Measurements from ENCODE around the gene PELI3. TPM values are rescaled to one million over a fixed set of nuclear protein-coding genes. Genes with fewer than 3 reads are reported as not detected.

PELI3 gene
- total and polyA plus RNA-seq, 8 donors = 3.9 to 12.9 (median 6.1) TPM

GRCh38 chr11:66493130-66493529 is 26.4 kb downstream of the PELI3 start:
- Histone ChIP-seq H3K4me3 (no peak overlapping the region), H3K27me3 (no peaks in the 10 kb centered on the region), H3K36me3 (peaks cover 0 to 100% of the 10 kb centered on the region in 2 donors), H3K9me3 (no peaks in the 10 kb centered on the region), H3K4me1 (no peaks in the 10 kb centered on the region), H3K27ac (no peak overlapping the region)
- intact Hi-C loops (cut with DNase I) = no loop called here
- TF ChIP-seq, protein P1, sequence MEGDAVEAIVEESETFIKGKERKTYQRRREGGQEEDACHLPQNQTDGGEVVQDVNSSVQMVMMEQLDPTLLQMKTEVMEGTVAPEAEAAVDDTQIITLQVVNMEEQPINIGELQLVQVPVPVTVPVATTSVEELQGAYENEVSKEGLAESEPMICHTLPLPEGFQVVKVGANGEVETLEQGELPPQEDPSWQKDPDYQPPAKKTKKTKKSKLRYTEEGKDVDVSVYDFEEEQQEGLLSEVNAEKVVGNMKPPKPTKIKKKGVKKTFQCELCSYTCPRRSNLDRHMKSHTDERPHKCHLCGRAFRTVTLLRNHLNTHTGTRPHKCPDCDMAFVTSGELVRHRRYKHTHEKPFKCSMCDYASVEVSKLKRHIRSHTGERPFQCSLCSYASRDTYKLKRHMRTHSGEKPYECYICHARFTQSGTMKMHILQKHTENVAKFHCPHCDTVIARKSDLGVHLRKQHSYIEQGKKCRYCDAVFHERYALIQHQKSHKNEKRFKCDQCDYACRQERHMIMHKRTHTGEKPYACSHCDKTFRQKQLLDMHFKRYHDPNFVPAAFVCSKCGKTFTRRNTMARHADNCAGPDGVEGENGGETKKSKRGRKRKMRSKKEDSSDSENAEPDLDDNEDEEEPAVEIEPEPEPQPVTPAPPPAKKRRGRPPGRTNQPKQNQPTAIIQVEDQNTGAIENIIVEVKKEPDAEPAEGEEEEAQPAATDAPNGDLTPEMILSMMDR (IDR thresholded peaks at IDR 0.05) = no peak
- DNase-seq = no peak
- no peak for ATAC-seq

DNA sequence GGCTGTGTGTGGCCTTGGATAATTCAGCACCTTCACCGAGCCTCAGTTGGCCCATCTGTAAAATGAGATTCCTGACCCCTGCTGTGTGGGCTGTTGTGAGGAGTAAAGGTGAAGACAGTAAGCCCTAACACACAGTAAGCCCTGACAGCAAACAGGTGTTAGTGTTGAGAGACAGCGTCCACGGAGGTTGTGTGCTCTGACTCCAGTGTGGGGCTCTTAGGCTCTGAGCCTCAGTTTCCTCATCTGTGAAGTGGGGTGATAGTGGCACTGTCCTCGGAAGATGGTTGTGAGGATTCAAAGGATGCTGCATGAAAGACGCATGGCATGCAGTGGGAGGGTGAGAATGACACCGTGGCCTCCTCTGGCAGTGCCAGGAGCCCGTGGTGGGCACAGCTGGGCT is 27.8 kb downstream of the PELI3 start:
- intact Hi-C loops (cut with DNase I) = no loop called here
- Histone ChIP-seq H3K36me3 (peaks cover 0 to 100% of the 10 kb centered on the region in 2 donors), H3K27me3 (no peaks in the 10 kb centered on the region), H3K27ac (no peak overlapping the region), H3K4me3 (no peak overlapping the region), H3K9me3 (no peaks in the 10 kb centered on the region), H3K4me1 (no peaks in the 10 kb centered on the region)
- ATAC-seq = no peak
- TF ChIP-seq, protein P1 (IDR thresholded peaks at IDR 0.05) = no peak
- no peak for DNase-seq

DNA sequence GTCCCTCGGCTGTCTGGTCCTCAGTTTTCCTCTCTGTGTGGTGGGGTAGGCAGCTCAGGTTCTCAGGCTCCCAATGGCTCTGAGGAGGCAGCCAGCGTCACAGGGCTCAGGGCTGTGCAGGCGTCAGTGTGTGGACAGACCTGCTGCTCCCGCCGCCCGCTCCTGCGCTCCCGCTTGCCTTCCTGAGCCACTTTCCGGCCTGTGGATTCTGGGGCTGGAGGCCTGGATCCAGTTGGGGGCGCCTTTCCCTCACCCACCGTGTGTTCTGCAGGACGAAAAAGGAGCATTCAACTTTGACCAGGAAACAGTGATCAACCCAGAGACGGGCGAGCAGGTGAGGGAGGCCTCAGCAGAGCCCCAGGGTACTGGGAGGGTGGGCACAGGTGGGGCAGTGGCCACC is 28.2 kb downstream of the PELI3 start:
- Histone ChIP-seq H3K27me3 (no peaks in the 10 kb centered on the region), H3K9me3 (no peaks in the 10 kb centered on the region), H3K4me3 (no peak overlapping the region), H3K36me3 (peaks cover 0 to 100% of the 10 kb centered on the region in 2 donors), H3K4me1 (no peaks in the 10 kb centered on the region), H3K27ac (no peak overlapping the region)
- intact Hi-C loops (cut with DNase I) = no loop called here
- no peak for DNase-seq
- ATAC-seq = no peak
- TF ChIP-seq, protein P1 (IDR thresholded peaks at IDR 0.05) = no peak

DNA sequence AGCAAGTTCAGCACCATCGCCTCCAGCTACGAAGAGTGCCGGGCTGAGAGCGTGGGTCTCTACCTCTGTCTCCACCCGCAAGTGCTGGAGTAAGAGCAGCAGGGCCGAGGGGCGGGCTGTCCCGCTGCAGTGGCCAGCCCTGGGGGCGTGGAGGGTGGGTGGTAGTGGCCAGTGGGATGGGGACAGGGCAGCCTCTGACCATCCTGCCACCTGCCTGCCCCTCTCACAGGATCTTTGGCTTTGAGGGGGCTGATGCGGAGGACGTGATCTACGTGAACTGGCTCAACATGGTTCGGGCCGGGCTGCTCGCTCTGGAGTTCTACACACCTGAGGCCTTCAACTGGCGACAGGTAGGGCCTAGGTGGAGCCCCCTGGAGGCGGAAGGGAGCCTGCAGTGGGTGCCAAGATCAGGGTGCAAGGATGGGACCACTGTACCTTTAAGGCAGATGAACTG is 28.7 kb downstream of the PELI3 start:
- intact Hi-C loops (cut with DNase I) = no loop called here
- peaks cover 0 to 100% of the 10 kb centered on the region in 2 donors for H3K36me3 ChIP-seq
- no peak overlapping the region for H3K4me3 ChIP-seq
- H3K4me1 ChIP-seq = no peaks in the 10 kb centered on the region
- H3K27ac ChIP-seq = no peak overlapping the region
- H3K27me3 ChIP-seq = no peaks in the 10 kb centered on the region
- H3K9me3 ChIP-seq = no peaks in the 10 kb centered on the region
- TF ChIP-seq, protein P1 (IDR thresholded peaks at IDR 0.05) = no peak
- ATAC-seq = no peak
- no peak for DNase-seq

DNA sequence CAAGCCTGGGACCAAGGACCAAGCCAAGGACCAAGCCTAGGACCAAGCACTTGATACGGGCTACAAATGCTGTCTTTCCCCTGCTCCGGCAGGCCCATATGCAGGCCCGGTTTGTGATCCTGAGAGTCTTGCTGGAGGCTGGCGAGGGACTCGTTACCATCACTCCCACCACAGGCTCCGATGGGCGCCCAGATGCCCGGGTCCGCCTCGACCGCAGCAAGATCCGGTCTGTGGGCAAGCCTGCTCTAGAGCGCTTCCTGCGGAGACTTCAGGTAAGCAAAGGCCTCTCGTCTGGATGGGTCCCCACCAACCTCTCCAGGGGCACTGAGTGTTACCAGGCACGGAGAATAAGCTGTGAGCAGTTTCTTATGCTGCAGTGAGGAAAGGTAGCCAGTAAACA is 30.5 kb downstream of the PELI3 start:
- Histone ChIP-seq H3K36me3 (peaks cover 0 to 100% of the 10 kb centered on the region in 2 donors), H3K9me3 (no peaks in the 10 kb centered on the region), H3K4me3 (no peak overlapping the region), H3K27ac (no peak overlapping the region), H3K4me1 (no peaks in the 10 kb centered on the region), H3K27me3 (no peaks in the 10 kb centered on the region)
- DNase-seq (no peak), ATAC-seq (no peak)
- TF ChIP-seq, protein P1 (IDR thresholded peaks at IDR 0.05) = no peak
- intact Hi-C loops (cut with DNase I) = no loop called here
